Neural progenitor cell (in vitro differentiated cells): Measurements from ENCODE around the gene DPH1. TPM values are rescaled to one million over a fixed set of nuclear protein-coding genes. Genes with fewer than 3 reads are reported as not detected.

ENCODE experiments used
- DNase-seq: peaks from one replicate; pipeline ENCODE4 v3.0.0-alpha.2; 2016; ENCODE audit warnings: low spot score
- H2AFZ ChIP-seq: fragments of 200-600 bp; sonication (generic); replicated peaks from 2 replicates; pipeline ENCODE4 v1.6.1; 2016; ENCODE audit warnings: antibody characterized with exemption
- H3F3A ChIP-seq: fragments of 200-600 bp; sonication (generic); 2 replicates; pipeline ENCODE4 v1.6.1; 2016; ENCODE audit warnings: antibody characterized with exemption, low read depth
- H3K27ac ChIP-seq: fragments of 200-600 bp; sonication (generic); 2 replicates; pipeline ENCODE4 v1.5.1; 2016; ENCODE audit warnings: mild to moderate bottlenecking
- H3K27me3 ChIP-seq: fragments of 200-600 bp; sonication (generic); 2 replicates; pipeline ENCODE4 v1.6.1; 2016; ENCODE audit warnings: mild to moderate bottlenecking, moderate library complexity
- H3K36me3 ChIP-seq: fragments of 200-600 bp; sonication (generic); 2 replicates; pipeline ENCODE4 v1.5.1; 2016
- H3K4me1 ChIP-seq: fragments of 200-600 bp; sonication (generic); 2 replicates; pipeline ENCODE4 v1.6.1; 2016; ENCODE audit warnings: mixed run types
- H3K4me2 ChIP-seq: fragments of 200-600 bp; sonication (generic); 2 replicates; pipeline ENCODE4 v1.6.1; 2016
- H3K4me3 ChIP-seq: fragments of 200-600 bp; sonication (generic); 2 replicates; pipeline ENCODE4 v1.5.1; 2016
- H3K79me2 ChIP-seq: fragments of 200-600 bp; sonication (generic); 2 replicates; pipeline ENCODE4 v1.6.1; 2016; ENCODE audit warnings: low read depth
- H3K9ac ChIP-seq: fragments of 200-600 bp; sonication (generic); 2 replicates; pipeline ENCODE4 v1.6.1; 2016
- H3K9me3 ChIP-seq: fragments of 200-600 bp; sonication (generic); 2 replicates; pipeline ENCODE4 v1.5.1; 2016; ENCODE audit warnings: low read depth
- H4K20me1 ChIP-seq: fragments of 200-600 bp; sonication (generic); 2 replicates; pipeline ENCODE4 v1.6.1; 2016; ENCODE audit warnings: low read depth
- H3K27ac Mint-ChIP-seq: 3 replicates; pipeline ENCODE4 v1.8.0; 2021; ENCODE audit warnings: mixed read lengths
- H3K27me3 Mint-ChIP-seq: 2 replicates; pipeline ENCODE4 v1.8.0; 2022; ENCODE audit warnings: low read depth, mild to moderate bottlenecking, inconsistent platforms, moderate library complexity, mixed read lengths; ENCODE audit not compliant: insufficient read depth
- H3K36me3 Mint-ChIP-seq: 3 replicates; pipeline ENCODE4 v1.8.0; 2021; ENCODE audit warnings: mixed read lengths
- H3K4me1 Mint-ChIP-seq: 3 replicates; pipeline ENCODE4 v1.8.0; 2021; ENCODE audit warnings: mixed read lengths
- H3K4me3 Mint-ChIP-seq: 3 replicates; pipeline ENCODE4 v1.8.0; 2021; ENCODE audit warnings: mild to moderate bottlenecking, moderate library complexity, mixed read lengths
- H3K9me3 Mint-ChIP-seq: 3 replicates; pipeline ENCODE4 v1.8.0; 2020; ENCODE audit warnings: mixed read lengths
- CTCF ChIP-seq: fragments of 200-600 bp; sonication (generic); IDR thresholded peaks from 2 replicates; pipeline ENCODE4 v1.5.1; 2017; ENCODE audit warnings: antibody characterized with exemption, mild to moderate bottlenecking
- EZH2 ChIP-seq: fragments of 200-600 bp; sonication (generic); IDR thresholded peaks from 2 replicates; pipeline ENCODE4 v1.6.1; 2017; ENCODE audit warnings: antibody characterized with exemption, mild to moderate bottlenecking, moderate library complexity
- EZH2phosphoT487 ChIP-seq: fragments of 200-600 bp; sonication (generic); IDR thresholded peaks from 2 replicates; pipeline ENCODE4 v1.6.1; 2017; ENCODE audit warnings: antibody characterized with exemption
- total RNA-seq: library from RNA; depleted of rRNA; stranded (reverse); fragments of >200 nt; gene quantifications from 2 replicates; pipeline ENCODE4 v1.2.3, GENCODE V29; 2015; ENCODE audit warnings: low replicate concordance

The DPH1 gene
- total RNA-seq, 1 donor from 2014 or later: 21.1 TPM

GRCh38 chr17:2089021-2089422 is 59.1 kb downstream of the DPH1 start:
- Histone ChIP-seq H3K27me3 (no peaks in the 10 kb centered on the region), H3K4me3 (no peak overlapping the region), H3K4me2 (no peak overlapping the region), H3K9ac (no peak overlapping the region), H3K9me3 (no peaks in the 10 kb centered on the region), H3K4me1 (peaks cover 19% of the 10 kb centered on the region), H2AFZ (no peak overlapping the region), H3K36me3 (no peaks in the 10 kb centered on the region), H3K79me2 (no peaks in the 10 kb centered on the region), H3F3A (no peaks in the 10 kb centered on the region), H3K27ac (no peak overlapping the region), H4K20me1 (peaks cover 6% of the 10 kb centered on the region)
- no peak overlapping the region for H3K27ac Mint-ChIP-seq
- TF ChIP-seq CTCF: no peak
- no peak for DNase-seq
- H3K36me3 Mint-ChIP-seq: peaks cover 16% of the 10 kb centered on the region
- peaks cover 35% of the 10 kb centered on the region for H3K4me1 Mint-ChIP-seq
- no peaks in the 10 kb centered on the region for H3K27me3 Mint-ChIP-seq
- no peak overlapping the region for H3K4me3 Mint-ChIP-seq
- no peaks in the 10 kb centered on the region for H3K9me3 Mint-ChIP-seq

- H3K4me1 Mint-ChIP-seq: peaks cover 32% of the 10 kb centered on the region
- Histone ChIP-seq H3K79me2 (no peaks in the 10 kb centered on the region), H3K4me1 (peaks cover 24% of the 10 kb centered on the region), H4K20me1 (peaks cover 12% of the 10 kb centered on the region), H3K4me2 (no peak overlapping the region), H3K27me3 (no peaks in the 10 kb centered on the region), H3K27ac (no peak overlapping the region), H3K9ac (no peak overlapping the region), H3K36me3 (no peaks in the 10 kb centered on the region), H3K9me3 (no peaks in the 10 kb centered on the region), H3F3A (peaks cover 5% of the 10 kb centered on the region), H3K4me3 (no peak overlapping the region), H2AFZ (no peak overlapping the region)
- H3K4me3 Mint-ChIP-seq: no peak overlapping the region
- H3K36me3 Mint-ChIP-seq: peaks cover 13% of the 10 kb centered on the region
- DNase-seq: no peak
- no peak overlapping the region for H3K27ac Mint-ChIP-seq
- no peaks in the 10 kb centered on the region for H3K9me3 Mint-ChIP-seq
- no peaks in the 10 kb centered on the region for H3K27me3 Mint-ChIP-seq
- TF ChIP-seq EZH2 (no peak), CTCF (no peak), EZH2phosphoT487 (no peak)
These were observed 60.3 kb downstream of the DPH1 start for GRCh38 chr17:2090210-2090641.

GRCh38 chr17:2090804-2091534 is 61.0 kb downstream of the DPH1 start:
- H3K27ac Mint-ChIP-seq: no peak overlapping the region
- H3K79me2 ChIP-seq: no peaks in the 10 kb centered on the region
- no peaks in the 10 kb centered on the region for H3K9me3 Mint-ChIP-seq
- TF ChIP-seq CTCF: peak; percentile 23
- TF ChIP-seq EZH2phosphoT487: no peak
- no peak for TF ChIP-seq EZH2
- H3K9me3 ChIP-seq: no peaks in the 10 kb centered on the region
- H3K36me3 ChIP-seq: no peaks in the 10 kb centered on the region
- H3K36me3 Mint-ChIP-seq: peaks cover 13% of the 10 kb centered on the region
- no peak overlapping the region for H3K9ac ChIP-seq
- H3K27me3 Mint-ChIP-seq: no peaks in the 10 kb centered on the region
- H2AFZ ChIP-seq: no peak overlapping the region
- peak; percentile 74 for DNase-seq
- H3F3A ChIP-seq: peaks cover 9% of the 10 kb centered on the region
- H3K4me2 ChIP-seq: no peak overlapping the region
- H3K4me3 Mint-ChIP-seq: no peak overlapping the region
- no peak overlapping the region for H3K4me3 ChIP-seq
- H3K4me1 Mint-ChIP-seq: peaks cover 38% of the 10 kb centered on the region
- H3K27ac ChIP-seq: no peak overlapping the region
- H3K27me3 ChIP-seq: no peaks in the 10 kb centered on the region
- H3K4me1 ChIP-seq: peaks cover 32% of the 10 kb centered on the region
- peaks cover 16% of the 10 kb centered on the region for H4K20me1 ChIP-seq
